Measurements from ENCODE around the gene SMTN. TPM values are rescaled to one million over a fixed set of nuclear protein-coding genes. Genes with fewer than 3 reads are reported as not detected.

Gene SMTN
- polyA plus RNA-seq, 1 of the 3 experiments (the other 2 are of a cell fraction), result 30.4 TPM

- DNase-seq, result no peak
- ChIA-PET CTCF (interaction anchor here (1.1 to 3.3 kb wide), 5 partner anchors 9 to 50 kb away, joined by 3 to 14 read pairs (median 10); partner anchors contain the start of gene SELENOM), POLR2A (interaction anchor here (0.6 to 1.7 kb wide), 3 partner anchors 8 to 51 kb away, joined by 3 to 5 read pairs (median 3); no protein-coding TSS in a partner anchor)
- H3K9me3 ChIP-seq, result no peaks in the 10 kb centered on the region
- H3K4me1 ChIP-seq (ENCODE audit: control insufficient read depth in 1 of 2, insufficient read depth in 2 of 2, low read depth in 1 of 2, low read length in 1 of 2), result peaks cover 0 to 6% of the 10 kb centered on the region in 2 experiments; a peak in 2 of 4 replicates
- TF ChIP-seq YY1 (IDR thresholded peaks at IDR 0.05; ENCODE audit: low read depth), result no peak
- TF ChIP-seq MEF2A (IDR thresholded peaks at IDR 0.05; ENCODE audit: borderline replicate concordance, low read depth), result no peak
- TF ChIP-seq USF2 (IDR thresholded peaks at IDR 0.05; ENCODE audit: borderline replicate concordance, low read depth, low read length), result no peak
- TF ChIP-seq CTCF (IDR thresholded peaks at IDR 0.05), result no peak
- no peak for TF ChIP-seq TAF1 (IDR thresholded peaks at IDR 0.05; ENCODE audit: borderline replicate concordance, low read depth, low read length)
- no peak for TF ChIP-seq FOSL2 (IDR thresholded peaks at IDR 0.05; ENCODE audit: borderline replicate concordance, low read depth)
- TF ChIP-seq TEAD4 (IDR thresholded peaks at IDR 0.05; ENCODE audit: borderline replicate concordance, insufficient read depth), result no peak
- no peak for TF ChIP-seq RFX5 (IDR thresholded peaks at IDR 0.05; ENCODE audit: low read length)
- no peak for TF ChIP-seq JUND (IDR thresholded peaks at IDR 0.05)
- TF ChIP-seq MXI1 (IDR thresholded peaks at IDR 0.05; ENCODE audit: low read depth, low read length), result no peak
- TF ChIP-seq FOXM1 (IDR thresholded peaks at IDR 0.05; ENCODE audit: low read depth), result no peak
- no peak for TF ChIP-seq RXRA (IDR thresholded peaks at IDR 0.05; ENCODE audit: borderline replicate concordance, low read depth)
- TF ChIP-seq EP300 (IDR thresholded peaks at IDR 0.05; ENCODE audit: borderline replicate concordance in 1 of 2, low read depth in 1 of 2, low read length in 1 of 2), result no peak
- TF ChIP-seq MAX (IDR thresholded peaks at IDR 0.05; ENCODE audit: low read depth), result no peak
- no peak for TF ChIP-seq POLR2AphosphoS5 (IDR thresholded peaks at IDR 0.05; ENCODE audit: low read depth, low read length)
- TF ChIP-seq TCF12 (IDR thresholded peaks at IDR 0.05), result no peak
- no peaks in the 10 kb centered on the region for H3K9me2 ChIP-seq
- H3K36me3 ChIP-seq (replicated peaks in 1 of 2; ENCODE audit: control insufficient read depth in 1 of 2, insufficient read depth in 2 of 2, low read length in 1 of 2), result no peaks in the 10 kb centered on the region
- H3K4me3 ChIP-seq (ENCODE audit: low read depth in 2 of 2, low read length in 1 of 2), result no peak overlapping the region
- no peaks in the 10 kb centered on the region for H4K20me1 ChIP-seq (ENCODE audit: insufficient read depth)
- no peak overlapping the region for H3K27ac ChIP-seq (ENCODE audit: low read depth in 2 of 2, low read length in 1 of 2)
- peaks cover 4% of the 10 kb centered on the region; the same call in 1 of the 2 replicates for H3K27me3 ChIP-seq (ENCODE audit: insufficient read depth)
- no peak overlapping the region for H3K4me2 ChIP-seq
- no peaks in the 10 kb centered on the region for H3F3A ChIP-seq (replicated peaks; ENCODE audit: insufficient read depth)
- H3K79me2 ChIP-seq (ENCODE audit: insufficient read depth), result no peaks in the 10 kb centered on the region
- 80% methylated on average over 9 of the region's 9 CpGs for WGBS (ENCODE audit: low lambda C conversion rate)
- no peak overlapping the region for H3K9ac ChIP-seq
- H2AFZ ChIP-seq (ENCODE audit: low read depth), result no peak overlapping the region
These were observed 55.0 kb downstream of the SMTN start for GRCh38 chr22:31136155-31136554.

GRCh38 chr22:31136711-31137110 lies 55.6 kb downstream of the SMTN start:
- Histone ChIP-seq H3K27me3 (ENCODE audit: insufficient read depth) (peaks cover 4% of the 10 kb centered on the region; the same call in 1 of the 2 replicates), H3K79me2 (ENCODE audit: insufficient read depth) (no peaks in the 10 kb centered on the region), H3K4me3 (ENCODE audit: low read depth in 2 of 2, low read length in 1 of 2) (no peak overlapping the region), H3K9ac (no peak overlapping the region), H4K20me1 (ENCODE audit: insufficient read depth) (no peaks in the 10 kb centered on the region), H3K36me3 (replicated peaks in 1 of 2; ENCODE audit: control insufficient read depth in 1 of 2, insufficient read depth in 2 of 2, low read length in 1 of 2) (no peaks in the 10 kb centered on the region), H3K9me3 (no peaks in the 10 kb centered on the region), H3K4me1 (ENCODE audit: control insufficient read depth in 1 of 2, insufficient read depth in 2 of 2, low read depth in 1 of 2, low read length in 1 of 2) (peaks cover 0 to 11% of the 10 kb centered on the region in 2 experiments; a peak in 2 of 4 replicates), H3K4me2 (no peak overlapping the region), H3K9me2 (no peaks in the 10 kb centered on the region), H3F3A (replicated peaks; ENCODE audit: insufficient read depth) (no peaks in the 10 kb centered on the region), H2AFZ (ENCODE audit: low read depth) (no peak overlapping the region), H3K27ac (ENCODE audit: low read depth in 2 of 2, low read length in 1 of 2) (no peak overlapping the region)
- POLR2A ChIA-PET, result no interaction called here
- WGBS (ENCODE audit: low lambda C conversion rate), result 80% methylated on average over 8 of the region's 16 CpGs
- peak; percentile 15 for DNase-seq
- CTCF ChIA-PET, result interaction anchor here (1.1 to 3.3 kb wide), 4 partner anchors 11 to 51 kb away, joined by 3 to 14 read pairs (median 11); partner anchors contain the start of gene SELENOM
- TF ChIP-seq MAX (IDR thresholded peaks at IDR 0.05; ENCODE audit: low read depth) (no peak), GABPA (IDR thresholded peaks at IDR 0.05; ENCODE audit: low read depth) (no peak), TAF1 (IDR thresholded peaks at IDR 0.05; ENCODE audit: borderline replicate concordance, low read depth, low read length) (no peak), SIN3A (IDR thresholded peaks at IDR 0.05; ENCODE audit: borderline replicate concordance, low read depth, low read length) (no peak), MEF2A (IDR thresholded peaks at IDR 0.05; ENCODE audit: borderline replicate concordance, low read depth) (no peak), EP300 (IDR thresholded peaks at IDR 0.05; ENCODE audit: borderline replicate concordance in 1 of 2, low read depth in 1 of 2, low read length in 1 of 2) (no peak), CHD2 (IDR thresholded peaks at IDR 0.05; ENCODE audit: low read length, partially characterized antibody) (no peak), RAD21 (IDR thresholded peaks at IDR 0.05; ENCODE audit: low read length) (no peak), RFX5 (IDR thresholded peaks at IDR 0.05; ENCODE audit: low read length) (no peak)
- TF ChIP-seq, protein P1, sequence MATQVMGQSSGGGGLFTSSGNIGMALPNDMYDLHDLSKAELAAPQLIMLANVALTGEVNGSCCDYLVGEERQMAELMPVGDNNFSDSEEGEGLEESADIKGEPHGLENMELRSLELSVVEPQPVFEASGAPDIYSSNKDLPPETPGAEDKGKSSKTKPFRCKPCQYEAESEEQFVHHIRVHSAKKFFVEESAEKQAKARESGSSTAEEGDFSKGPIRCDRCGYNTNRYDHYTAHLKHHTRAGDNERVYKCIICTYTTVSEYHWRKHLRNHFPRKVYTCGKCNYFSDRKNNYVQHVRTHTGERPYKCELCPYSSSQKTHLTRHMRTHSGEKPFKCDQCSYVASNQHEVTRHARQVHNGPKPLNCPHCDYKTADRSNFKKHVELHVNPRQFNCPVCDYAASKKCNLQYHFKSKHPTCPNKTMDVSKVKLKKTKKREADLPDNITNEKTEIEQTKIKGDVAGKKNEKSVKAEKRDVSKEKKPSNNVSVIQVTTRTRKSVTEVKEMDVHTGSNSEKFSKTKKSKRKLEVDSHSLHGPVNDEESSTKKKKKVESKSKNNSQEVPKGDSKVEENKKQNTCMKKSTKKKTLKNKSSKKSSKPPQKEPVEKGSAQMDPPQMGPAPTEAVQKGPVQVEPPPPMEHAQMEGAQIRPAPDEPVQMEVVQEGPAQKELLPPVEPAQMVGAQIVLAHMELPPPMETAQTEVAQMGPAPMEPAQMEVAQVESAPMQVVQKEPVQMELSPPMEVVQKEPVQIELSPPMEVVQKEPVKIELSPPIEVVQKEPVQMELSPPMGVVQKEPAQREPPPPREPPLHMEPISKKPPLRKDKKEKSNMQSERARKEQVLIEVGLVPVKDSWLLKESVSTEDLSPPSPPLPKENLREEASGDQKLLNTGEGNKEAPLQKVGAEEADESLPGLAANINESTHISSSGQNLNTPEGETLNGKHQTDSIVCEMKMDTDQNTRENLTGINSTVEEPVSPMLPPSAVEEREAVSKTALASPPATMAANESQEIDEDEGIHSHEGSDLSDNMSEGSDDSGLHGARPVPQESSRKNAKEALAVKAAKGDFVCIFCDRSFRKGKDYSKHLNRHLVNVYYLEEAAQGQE (IDR thresholded peaks at IDR 0.05; ENCODE audit: low read depth, low read length), result no peak

Measured in SK-N-SH (cell line).